Left lung (tissue), 10 donors: ENCODE measurements around the gene VTI1A. TPM values are rescaled to one million over a fixed set of nuclear protein-coding genes. Genes with fewer than 3 reads are reported as not detected.

Experiments
- ATAC-seq: fragments of 200-7000 bp; cut with Tn5 transposase; one replicate; pipeline ENCODE4 v1.9.1; 2020; ENCODE audit warnings: moderate library complexity
- DNase-seq, 4 donors: peaks; one replicate each; pipeline ENCODE4 v3.0.0-alpha.2; 2013 to 2020
- H3K27ac ChIP-seq, 2 donors: fragments of 200-600 bp; sonication (generic) in 1 of 2; one replicate each; pipeline versions ENCODE4 v1.5.0 to v1.8.0; 2020 to 2021
- H3K27me3 ChIP-seq, 2 donors: fragments of 200-600 bp; sonication (generic) in 1 of 2; one replicate each; pipeline versions ENCODE4 v1.5.0 to v1.8.0; 2020 to 2021
- H3K36me3 ChIP-seq, 2 donors: fragments of 200-600 bp; sonication (generic) in 1 of 2; one replicate each; pipeline versions ENCODE4 v1.5.0 to v1.8.0; 2020 to 2021
- H3K4me1 ChIP-seq, 2 donors: fragments of 200-600 bp; one replicate each; pipeline ENCODE4 v1.8.0; 2021
- H3K4me3 ChIP-seq, 2 donors: fragments of 200-600 bp; sonication (generic) in 1 of 2; one replicate each; pipeline versions ENCODE4 v1.5.0 to v1.8.0; 2020 to 2021; ENCODE audit warnings: mild to moderate bottlenecking in 1 of 2
- H3K9me3 ChIP-seq, 2 donors: fragments of 200-600 bp; sonication (generic) in 1 of 2; one replicate each; pipeline versions ENCODE4 v1.5.0 to v1.8.0; 2020 to 2021
- intact Hi-C, 2 donors: fragments of 100-400 bp; cut with DNase I; formaldehyde crosslinking; loops; one replicate each; pipeline versions ENCODE4 v1.11.2 to v1.14.2; 2022
- polyA plus RNA-seq, 6 donors: library from polyadenylated mRNA; unstranded; fragments of 120-200 nt; gene quantifications; one replicate each; pipeline ENCODE4 v1.2.1, GENCODE V29; 2013; ENCODE audit not compliant: insufficient read length in 6 of 6
- total RNA-seq, 2 donors: library from RNA; stranded (reverse); fragmentation: NEBNext Ultra II Directional; extraction: Animal tissue kit (Norgen Biotek cat#: 25700); gene quantifications; one replicate each; pipeline ENCODE4 v1.2.1, GENCODE V29; 2021
- TF ChIP-seq, protein P1 (sequence below), 2 donors: fragments of 200-600 bp; sonication (generic) in 1 of 2; IDR thresholded peaks; one replicate each; pipeline versions ENCODE4 v1.5.0 to v1.8.0; 2021; ENCODE audit warnings: antibody characterized with exemption in 2 of 2
- donor health status: DM: no; HTN: yes; CAD: no.
- donor health status: DM: no; HTN: no; CAD: no.

The VTI1A gene
- total and polyA plus RNA-seq, 8 donors, result 13.6 to 39.0 (median 17.7) TPM

DNA sequence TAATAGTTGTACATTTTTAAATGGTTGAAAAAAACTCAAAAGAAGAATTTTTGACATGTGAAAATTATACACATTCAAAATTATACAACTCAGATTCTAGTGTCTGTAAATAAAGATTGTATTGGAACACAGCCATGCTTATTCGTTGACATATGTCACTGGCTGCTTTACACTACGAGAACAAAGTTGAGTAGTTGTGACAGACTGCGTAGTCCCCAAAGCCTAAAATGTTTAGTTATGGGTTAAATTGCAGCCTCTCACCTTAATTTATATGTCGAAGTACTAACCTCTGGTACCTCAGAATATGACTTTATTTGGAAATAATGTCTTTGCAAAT, 358.2 kb downstream of the VTI1A start:
- H3K27ac ChIP-seq, result no peak overlapping the region
- ATAC-seq (no peak), DNase-seq (no peak)
- intact Hi-C loops, result no loop called here
- no peaks in the 10 kb centered on the region for H3K9me3 ChIP-seq
- no peaks in the 10 kb centered on the region for H3K27me3 ChIP-seq
- TF ChIP-seq, protein P1, sequence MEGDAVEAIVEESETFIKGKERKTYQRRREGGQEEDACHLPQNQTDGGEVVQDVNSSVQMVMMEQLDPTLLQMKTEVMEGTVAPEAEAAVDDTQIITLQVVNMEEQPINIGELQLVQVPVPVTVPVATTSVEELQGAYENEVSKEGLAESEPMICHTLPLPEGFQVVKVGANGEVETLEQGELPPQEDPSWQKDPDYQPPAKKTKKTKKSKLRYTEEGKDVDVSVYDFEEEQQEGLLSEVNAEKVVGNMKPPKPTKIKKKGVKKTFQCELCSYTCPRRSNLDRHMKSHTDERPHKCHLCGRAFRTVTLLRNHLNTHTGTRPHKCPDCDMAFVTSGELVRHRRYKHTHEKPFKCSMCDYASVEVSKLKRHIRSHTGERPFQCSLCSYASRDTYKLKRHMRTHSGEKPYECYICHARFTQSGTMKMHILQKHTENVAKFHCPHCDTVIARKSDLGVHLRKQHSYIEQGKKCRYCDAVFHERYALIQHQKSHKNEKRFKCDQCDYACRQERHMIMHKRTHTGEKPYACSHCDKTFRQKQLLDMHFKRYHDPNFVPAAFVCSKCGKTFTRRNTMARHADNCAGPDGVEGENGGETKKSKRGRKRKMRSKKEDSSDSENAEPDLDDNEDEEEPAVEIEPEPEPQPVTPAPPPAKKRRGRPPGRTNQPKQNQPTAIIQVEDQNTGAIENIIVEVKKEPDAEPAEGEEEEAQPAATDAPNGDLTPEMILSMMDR (IDR thresholded peaks at IDR 0.05), result no peak
- H3K4me1 ChIP-seq, result no peaks in the 10 kb centered on the region
- H3K36me3 ChIP-seq, result no peaks in the 10 kb centered on the region
- no peak overlapping the region for H3K4me3 ChIP-seq

DNA sequence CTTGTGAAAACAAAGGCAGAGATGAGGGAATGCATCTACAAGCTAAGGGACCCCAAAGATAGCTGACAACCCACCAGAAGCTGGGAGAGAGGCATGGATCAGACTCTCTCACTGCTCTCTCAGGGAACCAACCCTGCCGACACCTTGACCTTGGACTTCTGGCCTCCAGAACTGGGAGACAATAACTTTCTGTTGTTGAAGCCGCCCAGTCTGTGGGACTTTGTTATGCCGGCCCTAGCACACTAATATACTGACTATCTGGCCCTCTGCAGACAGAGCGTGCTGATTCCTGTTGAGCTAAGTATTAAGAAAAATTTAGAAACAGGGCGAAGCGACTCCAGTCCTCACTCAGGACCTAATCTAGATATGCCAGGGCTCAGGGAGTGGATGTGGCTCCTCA, 358.7 kb downstream of the VTI1A start:
- H3K9me3 ChIP-seq, result no peaks in the 10 kb centered on the region
- DNase-seq (no peak), ATAC-seq (no peak)
- no peak overlapping the region for H3K4me3 ChIP-seq
- no peaks in the 10 kb centered on the region for H3K27me3 ChIP-seq
- H3K4me1 ChIP-seq, result no peaks in the 10 kb centered on the region
- intact Hi-C loops, result no loop called here
- H3K27ac ChIP-seq, result no peak overlapping the region
- H3K36me3 ChIP-seq, result no peaks in the 10 kb centered on the region
- TF ChIP-seq, protein P1 (IDR thresholded peaks at IDR 0.05), result no peak

DNA sequence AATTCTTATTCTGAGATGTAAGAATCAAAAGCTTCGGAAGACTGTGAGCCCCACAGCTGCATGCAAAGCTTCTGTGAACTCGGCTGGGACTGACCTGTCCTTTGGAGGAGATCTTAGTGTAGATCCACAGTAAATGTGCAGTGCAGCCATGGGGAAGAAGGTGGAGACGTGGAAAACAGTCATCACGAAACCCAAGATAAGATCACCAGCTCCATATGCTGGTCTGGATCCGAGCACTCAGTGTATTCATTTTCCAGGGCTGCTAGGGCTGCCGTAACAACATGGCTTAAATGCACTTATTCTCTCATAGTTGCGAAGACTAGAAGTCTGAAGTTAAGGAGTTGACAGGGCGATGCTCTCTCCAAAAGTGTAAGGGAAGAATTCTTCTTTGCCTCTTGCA, 360.0 kb downstream of the VTI1A start:
- no peaks in the 10 kb centered on the region for H3K27me3 ChIP-seq
- intact Hi-C loops, result no loop called here
- H3K9me3 ChIP-seq, result no peaks in the 10 kb centered on the region
- TF ChIP-seq, protein P1 (IDR thresholded peaks at IDR 0.05), result no peak
- H3K4me3 ChIP-seq, result no peak overlapping the region
- no peak overlapping the region for H3K27ac ChIP-seq
- H3K36me3 ChIP-seq, result no peaks in the 10 kb centered on the region
- peaks cover under 1 to 5% of the 10 kb centered on the region in 2 donors for H3K4me1 ChIP-seq
- no peak for ATAC-seq
- no peak for DNase-seq

DNA sequence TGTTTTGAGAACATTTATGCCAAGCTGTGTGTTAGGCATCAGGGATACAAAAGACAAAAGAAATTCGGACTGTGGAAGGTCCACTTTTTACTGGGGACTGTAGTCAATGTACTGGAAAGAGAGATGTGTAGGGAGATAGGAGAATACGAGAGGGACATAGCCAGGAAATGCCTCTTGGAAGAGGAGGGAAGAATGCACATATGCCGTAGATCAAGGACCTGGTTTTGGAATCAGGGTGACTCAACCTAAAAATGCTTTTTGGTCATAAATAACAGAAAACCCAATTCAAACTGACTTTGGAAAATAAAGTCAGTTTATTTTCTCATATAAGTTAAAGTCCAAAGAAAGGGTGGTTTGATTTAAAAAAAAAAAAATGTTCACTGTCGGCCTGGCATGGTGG, 362.7 kb downstream of the VTI1A start:
- TF ChIP-seq, protein P1 (IDR thresholded peaks at IDR 0.05), result no peak
- H3K4me1 ChIP-seq, result peaks cover 10 to 24% of the 10 kb centered on the region in 2 donors
- DNase-seq, result no peak
- no peaks in the 10 kb centered on the region for H3K27me3 ChIP-seq
- intact Hi-C loops, result no loop called here
- H3K36me3 ChIP-seq, result no peaks in the 10 kb centered on the region
- ATAC-seq, result no peak
- no peak overlapping the region for H3K4me3 ChIP-seq
- H3K9me3 ChIP-seq, result no peaks in the 10 kb centered on the region
- H3K27ac ChIP-seq, result no peak overlapping the region

DNA sequence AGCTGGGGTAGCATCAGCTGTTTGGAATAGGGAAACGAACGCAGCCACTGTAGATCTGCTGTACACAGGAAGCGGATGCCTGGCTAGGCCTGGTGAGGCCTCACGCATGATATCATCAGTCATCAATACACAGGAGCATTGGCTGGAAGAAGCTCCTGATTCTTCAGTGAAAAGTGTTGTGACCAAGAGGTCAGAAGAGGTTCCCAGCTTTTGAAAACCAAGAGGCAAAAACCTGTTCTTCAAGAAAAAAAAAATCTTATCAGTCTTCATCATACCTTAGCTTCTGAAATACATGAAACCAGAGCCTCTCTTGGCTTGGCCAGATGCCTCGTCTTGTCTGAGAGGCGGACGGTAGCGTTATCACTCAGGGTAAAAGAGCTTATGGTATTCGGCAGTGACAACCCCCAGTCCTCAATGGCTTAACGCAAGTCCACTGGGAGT, 363.7 kb downstream of the VTI1A start:
- TF ChIP-seq, protein P1 (IDR thresholded peaks at IDR 0.05), result no peak
- no peak for ATAC-seq
- intact Hi-C loops, result no loop called here

More for the DNA sequence above, 363.7 kb downstream of the VTI1A start:
- Histone ChIP-seq H3K27ac (no peak overlapping the region), H3K36me3 (no peaks in the 10 kb centered on the region), H3K4me1 (peaks cover 16 to 34% of the 10 kb centered on the region in 2 donors), H3K4me3 (no peak overlapping the region), H3K27me3 (no peaks in the 10 kb centered on the region), H3K9me3 (no peaks in the 10 kb centered on the region)
- no peak for DNase-seq
